ENCODE results near the gene LYRM1.
"Not testable (repeated sequence)": the region's sequence is repeated elsewhere in the genome, so short reads cannot be mapped to it uniquely, and the experiment has no call there.

The LYRM1 gene

DNA sequence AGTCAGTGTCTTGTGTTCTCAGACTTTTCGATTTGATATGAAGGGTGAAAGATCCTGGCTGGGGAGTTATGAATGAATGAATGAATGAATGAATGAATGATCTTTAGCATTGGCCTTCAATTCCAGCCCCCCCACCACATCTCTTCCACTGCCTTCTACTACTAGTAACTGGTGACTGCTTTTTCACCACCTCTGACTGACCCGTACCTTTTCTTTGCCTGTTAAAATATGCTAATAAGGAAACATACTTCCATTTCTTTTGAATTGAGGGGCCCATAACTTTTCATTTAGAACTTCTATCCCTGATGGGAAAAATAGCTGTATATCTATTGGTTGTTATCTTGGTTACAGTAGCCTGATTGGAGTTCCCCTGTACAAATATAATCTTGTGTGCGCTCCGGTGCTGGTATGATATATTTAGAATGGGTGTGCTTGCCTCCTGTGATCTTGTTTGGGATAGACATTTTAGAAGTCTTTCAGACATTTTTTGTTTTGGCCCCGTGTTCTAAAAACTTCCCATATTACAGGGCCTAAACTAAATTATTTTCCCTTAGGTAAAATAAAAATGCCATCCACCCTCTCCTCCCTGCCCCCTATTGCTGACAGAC lies 3.4 kb downstream of the LYRM1 start:
- no peak for DNase-seq

- no peak for DNase-seq
These were observed 4.0 kb downstream of the LYRM1 start for GRCh38 chr16:20904507-20905081.

- DNase-seq = no peak
These were observed 5.0 kb downstream of the LYRM1 start for GRCh38 chr16:20905576-20905975.

DNA sequence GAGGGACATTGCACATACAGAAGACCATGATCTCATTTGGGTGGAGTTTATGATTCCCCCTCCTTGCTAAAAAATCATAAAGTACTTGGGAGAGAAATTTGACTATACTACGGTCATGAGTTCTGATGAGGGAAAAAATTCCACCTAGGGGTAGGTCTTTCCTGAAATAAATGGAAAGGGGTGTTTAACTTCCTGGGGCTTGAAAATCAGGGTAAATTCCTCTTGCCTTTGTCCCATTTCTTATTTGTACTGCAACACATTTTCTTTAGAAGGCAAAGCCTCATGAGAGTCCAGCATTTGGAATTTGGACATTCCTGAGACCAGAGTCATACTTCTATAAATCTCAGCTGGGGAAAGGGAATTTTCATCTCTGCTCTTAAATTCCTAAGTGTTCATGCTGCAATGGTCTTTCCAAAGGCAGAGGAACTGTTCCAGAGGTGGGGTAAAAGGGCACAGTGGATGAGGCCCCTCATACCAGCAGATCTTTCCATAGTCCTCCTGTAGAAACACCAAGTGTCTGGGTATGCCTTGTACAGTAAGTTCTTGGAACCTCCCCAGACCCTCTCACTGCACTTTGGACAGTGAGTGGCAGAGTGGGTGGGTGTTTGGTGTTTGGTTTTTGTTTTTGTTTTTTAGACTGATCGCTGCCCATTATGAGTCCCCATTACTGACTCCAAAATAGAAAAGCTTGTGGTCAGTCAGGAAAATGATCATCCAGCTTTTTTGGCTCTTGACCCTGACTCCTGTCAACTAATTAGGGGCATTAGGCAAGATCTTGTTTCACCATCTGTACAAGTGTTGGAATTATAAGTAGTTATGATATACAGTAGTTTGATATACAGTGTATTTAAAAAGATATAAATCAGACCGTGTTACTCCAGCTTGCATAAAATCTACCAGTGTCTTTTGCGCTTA lies 6.0 kb downstream of the LYRM1 start:
- DNase-seq = no peak

DNA sequence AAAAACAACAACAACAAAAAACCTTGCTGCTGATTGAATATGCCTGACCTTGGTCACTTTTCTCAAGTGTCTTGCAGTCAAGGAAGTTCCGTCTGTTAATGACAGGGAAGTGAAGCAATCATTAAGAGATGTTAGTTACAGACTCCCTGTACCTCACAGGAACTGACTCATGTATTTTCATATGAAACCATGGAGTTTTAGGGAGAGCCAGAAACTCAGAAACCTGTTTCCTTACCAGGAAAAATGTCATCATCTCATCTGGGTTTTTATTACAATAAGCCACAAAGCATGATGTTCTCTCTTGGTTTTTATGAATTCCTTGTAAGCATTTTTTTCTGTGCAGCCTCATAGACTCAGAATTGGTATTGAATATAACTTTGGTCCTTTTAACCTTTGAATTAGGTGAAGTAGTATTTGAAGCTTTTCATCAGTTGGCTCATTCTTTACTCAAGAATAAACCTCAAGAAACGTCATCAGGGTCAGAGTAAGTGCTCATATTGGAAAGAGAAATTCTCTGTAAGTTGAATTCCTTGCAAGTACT lies 10.3 kb downstream of the LYRM1 start:
- DNase-seq = no peak

- no peak for DNase-seq
These were observed 10.8 kb downstream of the LYRM1 start for GRCh38 chr16:20911361-20911760.

GRCh38 chr16:20916289-20916688 lies 15.7 kb downstream of the LYRM1 start:
- no peak for DNase-seq

DNA sequence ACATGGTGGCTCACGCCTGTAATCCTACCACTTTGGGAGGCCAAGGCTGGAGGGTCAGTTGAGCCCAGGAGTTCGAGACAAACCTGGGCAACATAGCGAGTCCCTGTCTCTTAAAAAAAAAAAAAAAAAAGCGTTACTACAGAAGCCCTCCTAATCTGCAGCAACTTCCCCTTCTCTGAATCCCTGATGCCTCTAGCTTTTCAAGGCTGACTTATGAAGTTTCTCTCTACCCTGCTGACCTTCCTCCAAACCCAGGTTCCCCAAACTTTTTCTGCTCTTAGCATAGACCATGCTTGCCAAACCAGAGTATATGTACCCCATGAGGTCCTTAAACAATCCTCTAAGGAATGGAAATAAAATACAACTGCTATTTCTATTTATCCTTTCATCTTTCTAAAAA lies 16.4 kb downstream of the LYRM1 start:
- DNase-seq = no peak

DNA sequence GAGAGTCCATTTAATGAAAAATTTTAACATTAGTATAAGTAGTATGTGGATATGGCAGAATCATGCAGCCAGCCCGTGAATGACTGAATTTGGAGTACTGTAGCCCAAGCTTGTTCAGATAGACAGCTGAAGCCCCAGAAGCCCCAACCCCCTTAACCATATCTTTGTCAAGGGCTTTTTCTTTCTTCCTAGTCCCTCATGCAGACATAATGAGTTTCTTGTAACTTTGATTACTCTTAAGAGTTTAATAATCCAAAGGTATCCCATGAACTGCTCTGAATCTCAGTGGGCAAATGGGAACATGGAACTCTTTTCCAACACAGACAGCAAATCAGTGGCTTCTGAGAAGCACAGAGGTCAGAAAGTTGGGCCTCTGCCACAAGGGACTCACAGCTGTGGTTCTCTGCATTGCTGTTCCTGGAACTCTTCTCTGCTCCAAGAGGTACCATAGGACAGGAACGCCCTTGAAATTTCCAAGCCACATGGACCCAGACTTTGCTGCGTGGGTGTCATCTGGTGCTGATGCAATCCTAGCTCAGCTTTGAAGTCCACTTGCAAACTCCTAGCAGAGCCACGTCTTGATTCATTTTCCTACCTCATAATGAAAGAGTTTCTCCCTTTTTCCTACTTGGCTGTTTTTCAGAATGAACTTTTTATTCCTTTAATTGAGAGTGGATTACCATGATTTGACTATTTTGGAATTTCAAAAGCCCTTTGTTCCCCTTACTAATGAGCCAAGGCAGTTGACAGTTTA lies 18.1 kb downstream of the LYRM1 start:
- DNase-seq = no peak

GRCh38 chr16:20920091-20920490 lies 19.5 kb downstream of the LYRM1 start:
- DNase-seq = no peak

- DNase-seq = no peak
These were observed 20.2 kb downstream of the LYRM1 start for GRCh38 chr16:20920799-20921198.

DNA sequence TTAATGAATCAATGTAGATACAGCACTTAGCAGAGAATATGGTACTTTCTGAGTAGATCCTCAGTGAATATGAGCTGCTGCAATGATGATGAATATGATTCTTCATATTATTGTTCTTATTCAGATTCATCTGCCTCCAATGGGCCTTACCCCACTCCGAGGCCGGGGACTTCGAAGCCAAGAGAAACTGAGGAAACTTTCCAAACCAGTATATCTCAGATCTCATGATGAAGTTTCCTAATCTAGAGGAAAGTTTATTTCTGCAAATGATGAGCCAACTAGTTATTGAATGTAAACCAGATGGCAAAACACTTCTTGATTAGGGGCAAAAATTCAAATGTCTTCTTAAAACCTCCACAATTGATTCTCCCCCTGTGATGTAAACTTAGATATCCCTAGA lies 23.3 kb downstream of the LYRM1 start:
- DNase-seq = no peak

DNA sequence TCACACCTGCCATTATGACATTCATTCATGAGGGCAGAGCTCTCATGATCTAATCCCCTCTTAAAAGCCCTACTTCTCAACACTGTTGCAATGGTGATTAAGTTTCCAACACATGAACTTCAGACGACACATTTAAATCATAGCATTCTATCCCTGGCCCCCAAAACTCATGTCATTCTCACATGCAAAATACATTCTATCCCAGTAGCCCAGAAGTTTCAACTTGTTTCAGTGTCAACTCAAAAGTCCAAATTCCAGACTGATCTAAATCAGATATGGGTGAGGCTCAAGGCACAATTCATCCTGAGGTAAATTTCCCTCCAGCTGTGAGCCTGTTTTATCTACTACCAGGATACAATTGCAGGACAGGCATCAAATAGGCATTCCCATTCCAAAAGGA lies 25.2 kb downstream of the LYRM1 start:
- DNase-seq = peak; percentile 27

GRCh38 chr16:20928774-20929411 lies 28.3 kb downstream of the LYRM1 start:
- DNase-seq = no peak

DNA sequence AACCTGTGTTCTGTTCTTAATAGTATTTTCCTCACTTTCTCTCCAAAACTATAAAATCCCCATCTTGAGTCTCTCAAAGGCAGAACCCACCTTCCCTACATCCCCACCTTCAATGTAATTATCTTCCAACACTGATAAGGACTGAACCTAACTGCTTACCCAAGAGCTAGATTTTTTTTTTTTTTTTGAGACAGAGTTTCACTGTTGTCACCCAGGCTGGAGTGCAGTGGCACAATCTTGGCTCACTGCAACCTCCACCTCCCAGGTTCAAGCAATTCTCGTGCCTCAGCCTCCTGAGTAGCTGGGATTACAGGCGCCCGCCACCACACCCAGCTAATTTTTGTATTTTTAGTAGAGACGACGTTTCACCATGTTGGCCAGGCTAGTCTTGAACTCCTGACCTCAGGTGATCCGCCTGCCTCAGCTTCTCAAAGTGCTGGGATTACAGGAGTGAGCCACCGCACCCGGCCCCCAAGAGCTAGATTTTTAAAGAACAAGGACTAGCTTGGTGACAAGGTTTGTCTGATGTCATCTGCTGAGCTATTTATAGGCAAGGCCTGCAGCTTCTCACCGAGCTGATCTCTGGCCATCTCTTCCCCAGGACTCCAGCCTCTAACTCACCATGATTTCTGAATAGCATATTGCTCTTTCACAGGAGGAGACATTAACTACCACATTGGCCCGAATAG lies 29.2 kb downstream of the LYRM1 start:
- not testable (repeated sequence) for DNase-seq

GRCh38 chr16:20930365-20930690 lies 29.8 kb downstream of the LYRM1 start:
- no peak for DNase-seq

DNA sequence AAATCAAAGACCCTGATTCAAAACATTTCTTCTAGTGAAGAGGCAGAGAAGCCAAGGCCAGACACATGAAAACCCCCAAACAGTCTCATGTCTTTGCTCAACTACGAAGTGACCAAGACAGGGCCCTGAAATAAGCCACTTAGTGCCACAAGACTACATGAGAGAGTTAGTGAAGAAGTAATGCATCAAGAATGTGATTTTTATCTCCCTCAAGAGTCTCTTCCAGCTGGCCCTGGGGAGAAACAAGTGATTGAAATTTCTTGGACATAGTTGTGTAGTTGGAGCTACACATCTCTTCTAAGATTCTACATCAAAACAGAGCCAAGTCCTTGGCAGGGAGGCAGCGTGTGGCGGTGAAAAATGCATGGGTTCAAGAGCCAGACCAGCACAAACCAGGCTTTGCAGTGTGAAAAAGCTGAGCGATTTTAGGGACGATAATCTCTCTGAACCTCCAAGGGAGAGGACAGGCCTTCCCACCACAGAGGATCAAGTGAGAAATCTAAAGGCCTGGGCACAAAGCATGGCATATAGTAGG lies 30.6 kb downstream of the LYRM1 start:
- DNase-seq = no peak

DNA sequence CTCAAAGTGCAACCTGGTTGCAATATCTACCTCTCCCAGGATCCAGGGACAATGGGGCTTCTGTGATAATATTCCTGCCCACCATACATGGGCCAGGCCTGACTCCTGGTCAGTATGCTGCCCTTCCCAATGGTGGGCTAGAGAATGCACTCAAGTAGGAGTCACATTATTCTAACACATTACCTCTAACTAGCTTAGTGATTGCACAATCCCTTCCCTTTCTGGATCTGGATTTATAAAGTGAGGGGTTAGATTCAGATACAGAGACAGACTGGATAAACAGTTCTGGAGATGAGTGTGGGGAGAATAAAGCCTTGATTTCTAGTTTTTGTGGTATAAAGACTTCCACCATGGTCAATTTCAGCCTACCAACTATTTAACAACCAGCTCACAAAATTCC lies 33.0 kb downstream of the LYRM1 start:
- DNase-seq = no peak

GRCh38 chr16:20937736-20938135 lies 37.2 kb downstream of the LYRM1 start:
- DNase-seq = no peak

DNA sequence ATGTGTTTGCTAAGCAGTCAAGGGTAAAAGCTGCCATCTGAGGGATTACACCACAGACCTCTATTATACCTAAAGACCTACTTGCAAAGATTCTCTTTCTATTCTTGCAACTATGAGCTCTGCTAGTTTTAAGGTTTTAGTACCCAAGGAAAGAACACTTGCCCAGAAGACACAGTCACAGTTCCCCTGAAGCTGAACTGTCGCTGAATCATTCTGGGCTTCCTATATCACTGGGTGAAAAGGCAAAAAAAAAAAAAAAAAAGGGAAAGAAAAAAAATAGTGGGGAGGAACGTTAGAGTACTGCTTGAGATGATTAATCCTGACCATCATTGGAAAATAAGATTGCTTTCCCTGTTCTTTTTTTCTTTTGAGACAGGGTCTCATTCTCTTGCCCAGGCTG lies 37.9 kb downstream of the LYRM1 start:
- no peak for DNase-seq

DNA sequence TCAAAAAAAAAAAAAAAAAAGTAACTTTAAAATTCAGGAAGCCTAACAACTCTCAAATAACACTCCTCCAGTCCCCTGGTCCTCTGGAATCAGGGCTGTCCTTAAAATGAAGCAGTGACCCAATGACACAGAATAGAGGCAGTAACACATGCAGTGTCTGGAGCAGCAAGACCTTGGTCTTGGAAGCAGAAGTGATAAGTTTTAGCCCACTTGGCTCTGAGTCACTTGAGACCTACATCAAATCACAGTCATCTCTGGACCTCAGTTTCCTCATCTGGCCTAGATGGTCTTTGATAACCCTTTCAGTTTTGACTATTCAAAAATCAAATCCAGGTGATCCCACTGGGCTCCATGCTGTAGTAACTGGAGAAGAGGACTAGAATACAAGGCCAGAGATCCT lies 39.0 kb downstream of the LYRM1 start:
- no peak for DNase-seq
